Ascending aorta (tissue), 2 donors: ENCODE measurements around the gene NOL3. TPM values are rescaled to one million over a fixed set of nuclear protein-coding genes. Genes with fewer than 3 reads are reported as not detected.

Experiments used
- DNase-seq, 2 donors: peaks; one replicate each; pipeline ENCODE4 v3.0.0-alpha.2; 2019; ENCODE audit warnings: low spot score in 2 of 2
- H3K27ac ChIP-seq, 2 donors: fragments of 200-600 bp; sonication (generic); one replicate each; pipeline ENCODE4 v1.5.1; 2016 to 2017; ENCODE audit warnings: mild to moderate bottlenecking in 1 of 2
- H3K27me3 ChIP-seq: fragments of 200-600 bp; sonication (generic); one replicate; pipeline ENCODE4 v1.5.1; 2017
- H3K36me3 ChIP-seq, 2 donors: fragments of 200-600 bp; sonication (generic); one replicate each; pipeline ENCODE4 v1.5.1; 2016
- H3K4me1 ChIP-seq, 2 donors: fragments of 200-600 bp; sonication (generic); one replicate each; pipeline ENCODE4 v1.5.1; 2016 to 2017; ENCODE audit warnings: mild to moderate bottlenecking in 1 of 2
- H3K4me3 ChIP-seq, 2 donors: fragments of 200-600 bp; sonication (generic); one replicate each; pipeline ENCODE4 v1.5.1; 2016 to 2017; ENCODE audit warnings: mild to moderate bottlenecking in 1 of 2
- H3K9me3 ChIP-seq, 2 donors: fragments of 200-600 bp; sonication (generic); one replicate each; pipeline ENCODE4 v1.5.1; 2016
- intact Hi-C: fragments of 100-400 bp; cut with DNase I; formaldehyde crosslinking; loops from one replicate; pipeline ENCODE4 v1.15.1; 2023
- total RNA-seq: library from RNA; depleted of rRNA; stranded (reverse); fragments of >200 nt; gene quantifications from one replicate; pipeline ENCODE4 v1.1.0, GENCODE V29; 2016
- TF ChIP-seq, protein P1 (sequence below), 3 experiments: fragments of 200-600 bp in 2 of 3; fragments of 450-650 bp in 1 of 3; sonication (generic) in 2 of 3; IDR thresholded peaks; one replicate each; pipeline ENCODE4 v1.5.1; 2016 to 2019; ENCODE audit warnings: antibody characterized with exemption in 3 of 3, mild to moderate bottlenecking in 1 of 3, moderate library complexity in 1 of 3

Gene NOL3
- total RNA-seq, 1 donor from 2014 or later: 87.6 TPM

DNA sequence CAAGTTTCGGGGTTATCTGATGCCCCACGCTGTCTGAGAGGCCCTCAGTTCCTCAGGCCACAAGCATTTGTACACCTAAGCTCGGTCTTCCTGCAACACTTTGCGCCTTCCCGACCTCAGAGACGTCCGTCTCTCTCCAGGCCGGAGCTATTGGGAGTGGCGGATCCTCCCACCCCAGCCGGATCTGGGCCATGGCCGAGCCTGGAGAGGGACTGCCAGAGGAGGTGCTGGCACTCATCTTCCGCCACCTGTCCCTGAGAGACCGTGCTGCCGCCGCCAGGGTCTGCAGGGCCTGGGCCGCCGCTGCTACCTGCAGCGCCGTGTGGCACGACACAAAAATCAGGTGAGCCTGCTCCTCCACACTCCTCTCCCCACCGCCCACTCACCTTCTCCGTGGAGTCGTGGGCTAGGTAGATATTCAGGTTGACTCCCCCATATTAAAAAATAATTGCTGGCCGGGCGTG, 8.7 kb upstream of the NOL3 start:
- TF ChIP-seq, protein P1, sequence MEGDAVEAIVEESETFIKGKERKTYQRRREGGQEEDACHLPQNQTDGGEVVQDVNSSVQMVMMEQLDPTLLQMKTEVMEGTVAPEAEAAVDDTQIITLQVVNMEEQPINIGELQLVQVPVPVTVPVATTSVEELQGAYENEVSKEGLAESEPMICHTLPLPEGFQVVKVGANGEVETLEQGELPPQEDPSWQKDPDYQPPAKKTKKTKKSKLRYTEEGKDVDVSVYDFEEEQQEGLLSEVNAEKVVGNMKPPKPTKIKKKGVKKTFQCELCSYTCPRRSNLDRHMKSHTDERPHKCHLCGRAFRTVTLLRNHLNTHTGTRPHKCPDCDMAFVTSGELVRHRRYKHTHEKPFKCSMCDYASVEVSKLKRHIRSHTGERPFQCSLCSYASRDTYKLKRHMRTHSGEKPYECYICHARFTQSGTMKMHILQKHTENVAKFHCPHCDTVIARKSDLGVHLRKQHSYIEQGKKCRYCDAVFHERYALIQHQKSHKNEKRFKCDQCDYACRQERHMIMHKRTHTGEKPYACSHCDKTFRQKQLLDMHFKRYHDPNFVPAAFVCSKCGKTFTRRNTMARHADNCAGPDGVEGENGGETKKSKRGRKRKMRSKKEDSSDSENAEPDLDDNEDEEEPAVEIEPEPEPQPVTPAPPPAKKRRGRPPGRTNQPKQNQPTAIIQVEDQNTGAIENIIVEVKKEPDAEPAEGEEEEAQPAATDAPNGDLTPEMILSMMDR (IDR thresholded peaks at IDR 0.05): no peak
- H3K27me3 ChIP-seq: no peaks in the 10 kb centered on the region
- no peak overlapping the region for H3K27ac ChIP-seq

DNA sequence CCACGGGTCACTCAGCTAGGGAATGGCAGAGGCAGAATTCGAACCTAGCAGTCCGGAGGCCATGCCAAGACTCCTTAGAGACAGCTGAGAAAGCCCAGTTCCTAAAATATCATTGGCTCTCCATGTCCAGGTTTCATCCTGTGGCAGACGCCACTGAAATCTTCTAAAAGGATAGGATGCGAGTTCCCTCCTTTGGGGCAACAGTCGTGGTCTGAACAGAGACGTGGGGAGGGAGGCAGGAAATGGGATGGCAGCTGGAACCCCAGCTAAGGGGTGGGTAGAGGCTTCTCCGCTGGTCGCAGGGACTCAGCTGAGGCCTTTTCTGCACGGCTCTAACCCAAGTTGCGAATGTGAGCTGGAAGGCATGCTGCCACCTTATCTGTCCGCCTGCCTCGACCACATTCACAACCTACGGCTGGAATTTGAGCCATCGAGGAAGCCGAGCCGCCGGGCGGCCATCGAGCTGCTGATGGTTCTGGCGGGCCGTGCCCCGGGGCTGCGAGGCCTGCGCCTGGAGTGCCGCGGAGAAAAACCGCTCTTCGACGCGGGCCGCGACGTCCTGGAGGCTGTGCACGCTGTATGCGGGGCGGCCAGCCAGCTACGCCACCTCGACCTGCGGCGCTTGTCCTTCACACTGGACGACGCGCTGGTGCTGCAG, 7.7 kb upstream of the NOL3 start:
- TF ChIP-seq, protein P1 (IDR thresholded peaks at IDR 0.05): no peak
- no peak for DNase-seq
- Histone ChIP-seq H3K9me3 (no peaks in the 10 kb centered on the region), H3K27ac (peak overlapping the region; percentile 77 to 79), H3K27me3 (no peaks in the 10 kb centered on the region), H3K36me3 (no peaks in the 10 kb centered on the region), H3K4me3 (peak overlapping the region; percentile 50 to 57), H3K4me1 (peaks cover 21 to 41% of the 10 kb centered on the region in 2 donors)
- intact Hi-C loops: loop anchor here (1.0 kb wide), 1 partner anchor 22 kb away; no protein-coding TSS in a partner anchor

More for the DNA sequence above, 8.7 kb upstream of the NOL3 start:
- no peaks in the 10 kb centered on the region for H3K9me3 ChIP-seq
- intact Hi-C loops: no loop called here
- peak overlapping the region; percentile 82 to 89 for H3K4me3 ChIP-seq
- DNase-seq: no peak
- peaks cover 21 to 41% of the 10 kb centered on the region in 2 donors for H3K4me1 ChIP-seq
- H3K36me3 ChIP-seq: no peaks in the 10 kb centered on the region

DNA sequence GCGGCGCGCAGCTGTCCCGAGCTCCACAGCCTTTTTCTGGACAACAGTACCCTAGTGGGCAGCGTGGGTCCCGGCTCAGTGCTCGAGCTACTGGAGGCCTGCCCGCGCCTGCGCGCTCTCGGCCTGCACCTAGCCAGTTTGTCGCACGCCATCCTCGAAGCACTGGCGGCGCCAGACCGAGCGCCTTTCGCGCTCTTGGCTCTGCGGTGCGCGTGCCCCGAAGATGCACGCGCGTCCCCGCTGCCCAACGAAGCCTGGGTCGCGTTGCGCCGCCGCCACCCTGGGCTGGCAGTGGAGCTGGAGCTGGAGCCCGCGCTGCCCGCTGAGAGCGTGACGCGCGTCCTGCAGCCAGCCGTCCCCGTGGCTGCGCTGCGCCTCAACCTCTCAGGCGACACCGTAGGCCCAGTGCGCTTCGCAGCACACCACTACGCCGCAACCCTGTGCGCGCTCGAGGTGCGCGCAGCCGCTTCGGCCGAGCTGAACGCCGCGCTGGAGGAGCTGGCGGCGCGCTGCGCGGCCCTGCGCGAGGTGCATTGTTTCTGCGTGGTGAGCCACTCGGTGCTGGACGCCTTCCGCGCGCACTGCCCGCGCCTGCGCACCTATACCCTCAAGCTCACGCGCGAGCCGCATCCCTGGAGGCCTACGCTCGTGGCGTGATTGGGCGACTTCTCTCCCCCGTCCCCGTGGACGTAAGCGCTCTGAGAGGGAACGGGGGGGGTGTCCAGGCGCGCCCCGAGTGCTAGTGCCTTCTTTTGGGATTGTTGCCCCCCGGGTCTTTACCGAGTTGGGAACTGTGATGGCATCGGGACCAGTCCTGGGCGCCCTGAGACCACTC, 7.0 kb upstream of the NOL3 start:
- H3K27me3 ChIP-seq: no peaks in the 10 kb centered on the region
- peak in 1 of 2 donors; percentile 86 for DNase-seq
- intact Hi-C loops: loop anchor here (1.0 kb wide), 1 partner anchor 21 kb away; no protein-coding TSS in a partner anchor
- no peaks in the 10 kb centered on the region for H3K36me3 ChIP-seq
- H3K4me1 ChIP-seq: peaks cover 21 to 41% of the 10 kb centered on the region in 2 donors
- peak overlapping the region; percentile 77 to 79 for H3K27ac ChIP-seq
- H3K4me3 ChIP-seq: peak overlapping the region; percentile 50 to 57
- H3K9me3 ChIP-seq: no peaks in the 10 kb centered on the region
- TF ChIP-seq, protein P1 (IDR thresholded peaks at IDR 0.05): peak in 1 of 3 experiments; percentile 10

DNA sequence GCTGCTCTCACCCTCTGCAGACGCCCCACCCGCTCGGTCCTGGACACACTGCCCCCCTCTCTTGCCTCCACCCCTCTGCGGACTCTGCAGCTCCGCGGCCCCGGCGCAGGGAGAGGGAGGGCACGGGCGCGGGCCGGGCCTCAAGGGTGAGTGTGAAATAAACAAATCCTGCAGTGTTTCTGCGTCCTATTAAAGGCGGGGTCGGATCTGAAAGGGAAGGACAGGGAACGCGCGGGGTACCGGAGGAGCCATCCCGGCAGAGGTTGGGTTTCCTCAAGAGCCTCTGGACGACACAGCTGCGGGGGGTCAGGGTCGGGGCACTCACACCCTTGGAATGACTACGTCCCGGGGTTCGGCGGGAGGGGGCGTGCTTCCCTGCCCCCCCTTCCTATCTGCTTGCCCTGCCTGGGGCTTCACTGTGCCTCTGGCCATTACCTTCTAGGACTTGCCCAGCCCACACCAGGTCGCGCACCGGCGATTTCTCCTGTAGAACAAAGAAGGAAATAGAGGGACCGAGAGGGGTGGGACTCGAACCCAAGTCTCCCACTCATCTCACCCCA, 6.3 kb upstream of the NOL3 start:
- TF ChIP-seq, protein P1 (IDR thresholded peaks at IDR 0.05): no peak
- intact Hi-C loops: loop anchor here (1.0 kb wide), 1 partner anchor 20 kb away; no protein-coding TSS in a partner anchor
- Histone ChIP-seq H3K4me3 (peak overlapping the region; percentile 50 to 57), H3K27ac (peak overlapping the region; percentile 77 to 79), H3K9me3 (no peaks in the 10 kb centered on the region), H3K36me3 (no peaks in the 10 kb centered on the region), H3K4me1 (peaks cover 22 to 42% of the 10 kb centered on the region in 2 donors), H3K27me3 (no peaks in the 10 kb centered on the region)
- no peak for DNase-seq

DNA sequence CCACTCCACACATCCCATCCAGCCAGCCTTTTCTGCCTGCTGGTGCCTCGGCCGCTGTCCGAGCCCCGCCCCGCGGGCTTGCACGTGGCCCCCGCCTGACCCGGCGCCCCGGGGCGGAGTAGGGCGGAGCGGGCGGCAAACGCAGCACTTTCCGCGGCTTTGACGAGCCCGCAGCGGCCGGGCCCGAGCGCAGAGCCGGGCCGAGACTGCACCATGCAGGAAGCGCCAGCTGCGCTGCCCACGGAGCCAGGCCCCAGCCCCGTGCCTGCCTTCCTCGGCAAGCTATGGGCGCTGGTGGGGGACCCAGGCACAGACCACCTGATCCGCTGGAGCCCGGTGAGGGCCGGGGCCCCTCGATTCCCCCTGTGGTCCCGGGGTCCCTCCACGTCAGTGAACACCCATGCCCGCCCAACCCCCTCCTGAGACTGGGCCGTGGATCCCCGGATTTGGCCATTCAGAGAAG, 5.7 kb upstream of the NOL3 start, which contains the start of gene HSF4:
HSF4 (plus strand) TSS at position 147 of the 463 bp plus-strand sequence; CDS start at position 214, 67 bp downstream.
- peak within 1 kb of the TSS; percentile 50 to 57 for H3K4me3 ChIP-seq
- no peaks in the 10 kb centered on the region for H3K36me3 ChIP-seq
- peaks cover 28 to 48% of the 10 kb centered on the region in 2 donors for H3K4me1 ChIP-seq
- DNase-seq: peak in 1 of 2 donors; percentile 82
- intact Hi-C loops: no loop called here
- TF ChIP-seq, protein P1 (IDR thresholded peaks at IDR 0.05): no peak
- no peaks in the 10 kb centered on the region for H3K9me3 ChIP-seq
- H3K27me3 ChIP-seq: no peaks in the 10 kb centered on the region
- H3K27ac ChIP-seq: peak within 1 kb of the TSS; percentile 77 to 79
